ENCODE results near the gene LHFPL2.

LHFPL2 gene

DNA sequence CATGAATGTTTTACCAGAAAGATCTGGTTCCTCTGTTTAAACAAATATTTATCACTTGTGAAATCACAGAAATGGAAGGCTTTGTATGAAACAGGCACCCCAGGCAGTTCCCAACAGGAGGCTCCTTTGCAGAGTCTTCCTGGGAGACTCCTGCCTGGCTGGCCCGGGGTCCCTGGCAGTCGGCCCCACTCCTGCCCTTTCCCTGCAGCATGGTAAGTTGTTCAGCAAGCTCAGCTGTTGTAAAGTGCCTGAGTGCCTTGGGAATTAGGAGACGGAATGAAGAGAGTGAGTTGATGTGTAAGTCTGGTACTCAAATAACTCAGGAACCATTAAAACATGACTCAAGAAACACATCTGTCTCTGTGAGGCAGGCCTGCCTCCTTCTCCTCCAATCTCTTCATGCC lies 17.5 kb upstream of the LHFPL2 start:
- no peak for DNase-seq (ENCODE audit: low read depth)

DNA sequence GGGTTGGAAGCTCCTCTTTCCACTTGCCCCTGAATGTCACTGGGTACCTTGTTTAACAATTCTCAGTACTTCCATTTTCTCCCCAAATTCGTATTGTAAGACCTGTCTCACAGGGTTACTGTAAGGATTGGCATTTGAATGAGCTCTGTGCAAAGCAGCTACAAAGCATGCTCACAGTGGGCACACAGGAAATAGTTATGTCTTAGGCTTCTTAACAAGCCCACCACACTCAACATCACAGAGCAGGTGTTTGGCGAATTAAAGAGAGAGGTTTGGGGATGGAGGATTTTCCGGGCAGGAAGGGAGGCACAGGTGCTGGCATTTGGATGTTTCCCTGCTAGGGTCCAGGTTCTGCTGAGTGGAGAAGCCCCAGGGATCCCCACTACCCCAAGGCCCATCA lies 17.0 kb upstream of the LHFPL2 start:
- DNase-seq (ENCODE audit: low read depth): no peak

- DNase-seq (ENCODE audit: low read depth): no peak
These were observed 13.8 kb upstream of the LHFPL2 start for GRCh38 chr5:78662323-78662722.

GRCh38 chr5:78661691-78662090 lies 13.1 kb upstream of the LHFPL2 start:
- DNase-seq (ENCODE audit: low read depth): no peak

DNA sequence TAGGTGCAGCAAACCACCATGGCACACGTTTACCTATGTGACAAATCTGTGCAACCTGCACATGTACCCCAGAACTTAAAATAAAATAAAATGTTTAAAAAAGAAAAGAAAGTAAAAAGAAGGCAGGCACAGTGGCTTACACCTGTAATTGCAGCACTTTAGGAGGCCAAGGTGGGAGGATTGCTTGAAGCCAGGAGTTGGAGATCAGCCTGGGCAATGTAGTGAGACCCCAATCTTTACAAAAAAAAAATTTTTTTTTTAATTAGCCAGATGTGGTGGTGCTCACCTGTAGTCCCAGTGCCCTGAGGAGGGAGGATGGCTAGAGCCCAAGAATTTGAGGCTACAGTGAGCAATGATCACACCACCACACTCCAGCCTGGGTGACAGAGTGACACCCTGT lies 12.5 kb upstream of the LHFPL2 start:
- DNase-seq (ENCODE audit: low read depth): no peak

DNA sequence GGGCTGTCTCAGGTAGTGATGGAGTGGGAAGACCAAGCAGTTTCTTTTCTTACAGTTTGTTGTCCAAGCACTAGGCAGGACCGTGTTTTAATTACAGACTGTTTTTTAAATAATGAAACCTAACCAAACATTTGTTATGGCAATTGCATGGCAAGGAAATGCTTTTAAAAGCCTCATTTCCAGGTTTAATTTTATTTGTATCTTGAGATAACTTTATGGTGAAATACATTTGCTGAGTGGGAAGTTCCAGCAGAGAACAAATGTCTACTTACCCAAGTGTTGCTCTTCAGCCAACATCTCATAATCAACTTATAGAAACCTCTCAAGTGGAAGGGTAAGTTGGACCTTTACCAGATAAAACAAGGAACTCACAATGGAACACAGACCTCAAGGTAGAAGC lies 11.8 kb upstream of the LHFPL2 start:
- no peak for DNase-seq (ENCODE audit: low read depth)

- DNase-seq (ENCODE audit: low read depth): no peak
These were observed 11.1 kb upstream of the LHFPL2 start for GRCh38 chr5:78659714-78660113.

DNA sequence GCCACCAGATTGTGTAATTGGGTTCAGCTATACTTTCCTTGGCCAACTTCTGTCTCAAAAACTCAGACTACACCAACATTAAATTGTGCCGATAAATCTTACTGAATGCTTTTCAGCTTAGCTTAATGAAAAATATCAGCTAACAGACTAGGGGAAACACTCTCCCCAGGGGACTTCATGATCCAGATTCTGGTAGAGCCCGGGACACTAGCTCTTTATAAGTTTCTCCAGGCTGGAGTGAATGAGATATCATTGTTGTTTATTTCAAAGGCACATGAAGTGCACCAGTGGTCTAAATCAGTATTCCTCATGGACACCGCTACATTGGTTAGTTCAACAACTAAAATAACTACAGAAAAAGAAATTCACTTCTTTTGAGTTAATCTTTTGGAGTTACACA lies 10.5 kb upstream of the LHFPL2 start:
- no peak for DNase-seq (ENCODE audit: low read depth)

GRCh38 chr5:78657201-78657600 lies 8.6 kb upstream of the LHFPL2 start:
- DNase-seq (ENCODE audit: low read depth): no peak

DNA sequence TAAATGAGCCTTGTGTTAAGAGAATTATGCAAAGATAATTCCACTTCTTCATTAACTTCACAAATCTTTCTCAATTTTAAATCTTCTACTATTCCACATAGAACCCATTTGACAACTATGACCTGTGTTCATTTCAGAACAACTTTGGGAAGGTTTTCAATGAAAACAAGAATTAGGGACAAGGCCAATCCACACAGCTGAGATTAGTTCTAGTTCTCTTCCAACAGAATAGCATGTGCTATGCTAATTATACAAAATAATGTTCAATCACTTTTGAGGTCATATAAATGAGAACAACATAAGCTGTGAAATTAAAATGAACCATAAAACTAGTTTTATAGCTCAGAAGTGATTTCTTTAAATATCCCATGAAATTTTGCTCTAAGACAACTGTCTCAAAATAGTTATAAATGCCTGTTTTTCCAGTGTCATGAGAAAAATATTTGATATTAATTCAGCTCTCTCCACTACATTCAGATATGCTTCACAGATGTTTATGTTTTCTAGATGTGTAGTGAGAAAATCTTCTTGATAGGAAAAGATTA lies 7.2 kb upstream of the LHFPL2 start:
- no peak for DNase-seq (ENCODE audit: low read depth)

- no peak for DNase-seq (ENCODE audit: low read depth)
These were observed 5.8 kb upstream of the LHFPL2 start for GRCh38 chr5:78654386-78654785.

- no peak for DNase-seq (ENCODE audit: low read depth)
These were observed 5.3 kb upstream of the LHFPL2 start for GRCh38 chr5:78653681-78654366.

GRCh38 chr5:78653031-78653430 lies 4.5 kb upstream of the LHFPL2 start:
- no peak for DNase-seq (ENCODE audit: low read depth)

DNA sequence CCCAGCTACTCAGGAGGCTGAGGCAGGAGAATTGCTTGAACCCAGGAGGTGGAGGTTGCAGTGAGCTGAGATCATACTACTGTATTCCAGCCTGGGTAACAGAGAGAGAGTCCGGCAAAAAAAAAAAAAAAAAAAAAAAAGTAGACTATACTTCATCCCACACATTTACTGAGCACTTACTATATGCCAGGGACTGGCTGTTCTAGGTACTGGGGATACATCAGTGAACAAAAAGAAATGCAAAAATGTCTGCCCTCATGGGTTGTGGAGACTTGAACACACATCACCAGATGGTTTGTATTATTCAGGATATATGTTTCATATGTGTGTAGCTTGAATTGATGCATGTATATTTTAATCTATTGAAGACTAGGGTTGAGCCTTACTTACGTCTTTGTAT lies 2.9 kb upstream of the LHFPL2 start:
- no peak for DNase-seq (ENCODE audit: low read depth)

DNA sequence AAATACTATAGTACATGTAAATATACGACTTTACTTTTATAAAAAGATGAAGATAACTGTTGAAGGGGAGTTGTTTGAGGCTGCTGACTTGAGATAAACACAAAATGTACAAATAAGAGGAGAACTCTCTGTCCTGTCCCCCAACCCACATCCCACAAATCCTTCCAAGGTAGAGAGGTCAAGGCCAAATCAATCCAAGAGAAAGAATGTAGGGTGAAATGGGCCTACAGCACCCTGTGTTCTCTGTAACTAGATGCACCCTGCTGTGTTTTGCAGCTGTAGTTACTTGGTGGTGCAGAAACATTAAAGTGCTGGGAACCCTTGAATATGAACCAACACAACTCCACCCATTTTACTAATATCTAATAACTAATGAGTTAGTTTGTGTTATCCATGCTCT lies 2.0 kb upstream of the LHFPL2 start:
- no peak for DNase-seq (ENCODE audit: low read depth)

- DNase-seq (ENCODE audit: low read depth): no peak
These were observed 1.4 kb upstream of the LHFPL2 start for GRCh38 chr5:78649861-78650496.

DNA sequence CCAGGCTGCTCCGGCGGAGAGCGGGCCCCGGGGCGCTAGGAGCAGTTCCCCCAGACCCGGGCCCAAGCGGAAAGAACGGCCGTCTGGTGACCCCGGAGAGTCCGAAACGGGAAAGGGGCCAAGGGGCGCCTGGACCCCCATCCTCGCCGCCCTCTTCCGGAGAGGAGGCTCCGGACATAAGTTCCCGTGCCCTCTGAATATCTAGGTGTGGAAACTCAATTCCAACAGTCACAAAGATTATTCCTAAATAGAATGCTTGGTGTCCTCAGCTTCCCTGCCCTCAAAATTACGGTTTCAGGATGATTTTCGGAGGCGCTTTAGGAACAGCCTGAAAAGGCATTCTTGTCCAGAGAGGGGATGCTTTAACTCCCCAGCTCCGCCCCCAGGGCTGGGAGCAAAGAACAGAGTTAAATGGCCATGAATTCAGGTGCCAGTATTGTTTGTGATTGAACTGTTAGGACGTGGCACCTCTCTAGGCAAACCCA lies 681 bp upstream of the LHFPL2 start:
- DNase-seq (ENCODE audit: low read depth): no peak

DNA sequence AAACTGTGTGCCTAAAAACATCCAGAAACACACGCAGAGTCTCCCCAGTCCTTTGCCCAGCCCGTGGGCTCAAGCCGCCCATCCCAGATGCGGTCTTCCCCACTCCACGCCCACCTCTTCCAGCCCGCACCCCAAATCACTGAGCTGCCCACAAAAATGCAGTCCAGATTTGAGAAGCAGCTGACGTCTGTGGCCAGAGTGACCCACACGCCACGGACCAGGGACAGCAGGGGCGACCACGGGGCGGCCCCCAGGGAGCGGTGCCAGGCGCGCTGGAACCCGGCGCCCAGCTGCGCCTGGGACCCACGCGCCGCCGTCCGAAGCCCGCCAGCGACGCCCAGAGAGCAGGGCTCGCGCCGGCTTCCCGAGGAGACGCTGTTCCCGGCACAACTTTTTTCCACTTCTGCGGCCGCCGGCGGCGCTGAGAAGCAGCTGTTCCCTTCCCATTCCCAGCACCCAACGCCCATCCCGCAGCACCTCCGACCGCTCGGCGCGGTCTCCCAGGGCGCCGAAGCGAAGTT lies 674 bp downstream of the LHFPL2 start:
- no peak for DNase-seq (ENCODE audit: low read depth)

- no peak for DNase-seq (ENCODE audit: low read depth)
These were observed 1.2 kb downstream of the LHFPL2 start for GRCh38 chr5:78647351-78647818.

GRCh38 chr5:78644741-78645300 lies 3.8 kb downstream of the LHFPL2 start:
- DNase-seq (ENCODE audit: low read depth): no peak

- DNase-seq (ENCODE audit: low read depth): no peak
These were observed 4.4 kb downstream of the LHFPL2 start for GRCh38 chr5:78644129-78644528.

GRCh38 chr5:78642701-78643100 lies 5.9 kb downstream of the LHFPL2 start:
- no peak for DNase-seq (ENCODE audit: low read depth)

All from activated T-helper 1 cell treated with Interleukin-2 at 50 U/mL for 16 hours (primary cell).